ENCODE measurements around the gene CHSY1. TPM values are rescaled to one million over a fixed set of nuclear protein-coding genes. Genes with fewer than 3 reads are reported as not detected.

The CHSY1 gene
- total and polyA plus RNA-seq, 10 of the 15 experiments (the other 5 are each of a cell fraction or from before 2014, with no cell fraction given): 1.4 to 31.2 (median 10.5) TPM

GRCh38 chr15:101187820-101188636 is 63.8 kb downstream of the CHSY1 start (continued):
- no peak for TF ChIP-seq ELK1 (IDR thresholded peaks at IDR 0.05; ENCODE audit: low read depth, low read length)
- TF ChIP-seq NFIC (IDR thresholded peaks at IDR 0.05; ENCODE audit: low read depth, low read length): peak; percentile 89; the same call in 1 of the 2 replicates
- no peak for TF ChIP-seq NRF1 (conservative IDR thresholded peaks at IDR 0.05; ENCODE audit: low read depth, low read length)
- no peak for TF ChIP-seq BRCA1 (IDR thresholded peaks at IDR 0.05; ENCODE audit: low read depth, low read length)
- no peak for TF ChIP-seq ZBTB40 (IDR thresholded peaks at IDR 0.05; ENCODE audit: borderline replicate concordance)
- no peak for TF ChIP-seq RFX5 (IDR thresholded peaks at IDR 0.05; ENCODE audit: low read depth, low read length)
- no peak for TF ChIP-seq RAD21 (IDR thresholded peaks at IDR 0.05; ENCODE audit: insufficient read depth, low read depth, low read length)
- no peak for TF ChIP-seq BCL3 (IDR thresholded peaks at IDR 0.05; ENCODE audit: borderline replicate concordance, insufficient read depth, low read depth, low read length, poor library complexity, severe bottlenecking)
- TF ChIP-seq FOXK2 (IDR thresholded peaks at IDR 0.05): no peak
- peak; percentile 85 for TF ChIP-seq ATF7 (IDR thresholded peaks at IDR 0.05; ENCODE audit: low read depth)
- TF ChIP-seq ZNF687 (IDR thresholded peaks at IDR 0.05): peak; percentile 79
- 0 out of 2 replicates have a peak, but pooled peaks have one; percentile 11 for TF ChIP-seq ATF2 (IDR thresholded peaks at IDR 0.05; ENCODE audit: low read length)
- no peak for TF ChIP-seq BCL11A (IDR thresholded peaks at IDR 0.05; ENCODE audit: low read depth, low read length)
- TF ChIP-seq ZSCAN29 (IDR thresholded peaks at IDR 0.05): 0 out of 2 replicates have a peak, but pooled peaks have one; percentile 31
- no peak for TF ChIP-seq PBX3 (IDR thresholded peaks at IDR 0.05; ENCODE audit: insufficient replicate concordance, low read depth, low read length)

Measured in GM12878 (cell line).